Subcutaneous adipose tissue (tissue), 4 donors: Measurements from ENCODE around the gene ETV5. TPM values are rescaled to one million over a fixed set of nuclear protein-coding genes. Genes with fewer than 3 reads are reported as not detected.

Experiments used
- total RNA-seq, 4 donors: library from RNA; depleted of rRNA; stranded (reverse); fragments of >200 nt; gene quantifications; one replicate each; pipeline ENCODE4 v1.1.0, GENCODE V29; 2016
- TF ChIP-seq, protein P1 (sequence below): fragments of 450-650 bp; IDR thresholded peaks from one replicate; pipeline ENCODE4 v1.5.1; 2016; ENCODE audit warnings: low read depth, mild to moderate bottlenecking, control low read depth, antibody characterized with exemption, moderate library complexity

ETV5 gene
- total RNA-seq, 4 donors from 2014 or later: 9.1 to 15.3 (median 12.2) TPM

GRCh38 chr3:186075489-186075888 lies 33.4 kb downstream of the ETV5 start:
- TF ChIP-seq, protein P1, sequence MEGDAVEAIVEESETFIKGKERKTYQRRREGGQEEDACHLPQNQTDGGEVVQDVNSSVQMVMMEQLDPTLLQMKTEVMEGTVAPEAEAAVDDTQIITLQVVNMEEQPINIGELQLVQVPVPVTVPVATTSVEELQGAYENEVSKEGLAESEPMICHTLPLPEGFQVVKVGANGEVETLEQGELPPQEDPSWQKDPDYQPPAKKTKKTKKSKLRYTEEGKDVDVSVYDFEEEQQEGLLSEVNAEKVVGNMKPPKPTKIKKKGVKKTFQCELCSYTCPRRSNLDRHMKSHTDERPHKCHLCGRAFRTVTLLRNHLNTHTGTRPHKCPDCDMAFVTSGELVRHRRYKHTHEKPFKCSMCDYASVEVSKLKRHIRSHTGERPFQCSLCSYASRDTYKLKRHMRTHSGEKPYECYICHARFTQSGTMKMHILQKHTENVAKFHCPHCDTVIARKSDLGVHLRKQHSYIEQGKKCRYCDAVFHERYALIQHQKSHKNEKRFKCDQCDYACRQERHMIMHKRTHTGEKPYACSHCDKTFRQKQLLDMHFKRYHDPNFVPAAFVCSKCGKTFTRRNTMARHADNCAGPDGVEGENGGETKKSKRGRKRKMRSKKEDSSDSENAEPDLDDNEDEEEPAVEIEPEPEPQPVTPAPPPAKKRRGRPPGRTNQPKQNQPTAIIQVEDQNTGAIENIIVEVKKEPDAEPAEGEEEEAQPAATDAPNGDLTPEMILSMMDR: no peak

DNA sequence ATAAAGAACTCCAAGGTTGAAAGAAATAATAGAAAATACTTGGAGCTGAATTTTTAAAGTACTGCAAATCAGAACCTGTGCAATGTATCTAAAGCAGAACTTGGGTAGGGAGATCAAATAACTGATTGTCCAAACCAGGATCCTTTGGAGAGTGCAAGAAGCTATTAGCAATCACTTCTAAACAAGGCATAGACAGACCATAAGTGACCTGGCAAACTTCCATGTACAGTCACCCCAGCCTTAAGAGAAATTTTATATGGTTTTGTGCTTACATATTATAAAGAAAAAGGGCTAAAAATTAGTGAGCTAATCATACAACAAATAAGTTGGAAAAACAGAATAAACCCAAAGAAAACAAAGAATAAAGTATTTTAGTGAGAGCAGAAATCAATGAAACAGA lies 35.2 kb downstream of the ETV5 start:
- TF ChIP-seq, protein P1: no peak

GRCh38 chr3:186070996-186071395 lies 37.9 kb downstream of the ETV5 start:
- TF ChIP-seq, protein P1: no peak

- TF ChIP-seq, protein P1: no peak
These were observed 38.3 kb downstream of the ETV5 start for GRCh38 chr3:186070550-186070949.

GRCh38 chr3:186070133-186070532 lies 38.8 kb downstream of the ETV5 start:
- TF ChIP-seq, protein P1: no peak

GRCh38 chr3:186069199-186069598 lies 39.7 kb downstream of the ETV5 start:
- TF ChIP-seq, protein P1: no peak

DNA sequence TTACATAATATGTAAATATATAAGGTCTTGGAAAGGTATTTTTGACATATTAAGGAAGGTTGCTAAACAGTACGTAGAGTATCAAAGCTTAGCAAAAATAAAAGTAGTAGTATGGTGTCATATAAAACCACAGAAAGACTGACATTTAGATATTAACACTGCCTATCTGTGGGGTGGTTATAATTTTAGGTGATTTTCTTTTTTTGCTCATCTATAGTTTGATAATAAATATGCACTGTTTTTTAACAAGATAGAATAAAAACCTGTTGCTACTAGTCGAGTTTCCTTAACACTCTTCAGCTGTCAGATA lies 40.7 kb downstream of the ETV5 start:
- TF ChIP-seq, protein P1: no peak
